NK-92 treated with Interleukin-12 subunit alpha and Interleukin-12 subunit beta, amount 100 ng/mL, for 24 hours (cell line): ENCODE measurements around the gene BORCS6.
"Not testable (repeated sequence)": the region's sequence is repeated elsewhere in the genome, so short reads cannot be mapped to it uniquely, and the experiment has no call there.

Experiments used
- DNase-seq: peaks from one replicate; lab custom pipeline; 2025; lab: John Stamatoyannopoulos, UW

BORCS6 gene

DNA sequence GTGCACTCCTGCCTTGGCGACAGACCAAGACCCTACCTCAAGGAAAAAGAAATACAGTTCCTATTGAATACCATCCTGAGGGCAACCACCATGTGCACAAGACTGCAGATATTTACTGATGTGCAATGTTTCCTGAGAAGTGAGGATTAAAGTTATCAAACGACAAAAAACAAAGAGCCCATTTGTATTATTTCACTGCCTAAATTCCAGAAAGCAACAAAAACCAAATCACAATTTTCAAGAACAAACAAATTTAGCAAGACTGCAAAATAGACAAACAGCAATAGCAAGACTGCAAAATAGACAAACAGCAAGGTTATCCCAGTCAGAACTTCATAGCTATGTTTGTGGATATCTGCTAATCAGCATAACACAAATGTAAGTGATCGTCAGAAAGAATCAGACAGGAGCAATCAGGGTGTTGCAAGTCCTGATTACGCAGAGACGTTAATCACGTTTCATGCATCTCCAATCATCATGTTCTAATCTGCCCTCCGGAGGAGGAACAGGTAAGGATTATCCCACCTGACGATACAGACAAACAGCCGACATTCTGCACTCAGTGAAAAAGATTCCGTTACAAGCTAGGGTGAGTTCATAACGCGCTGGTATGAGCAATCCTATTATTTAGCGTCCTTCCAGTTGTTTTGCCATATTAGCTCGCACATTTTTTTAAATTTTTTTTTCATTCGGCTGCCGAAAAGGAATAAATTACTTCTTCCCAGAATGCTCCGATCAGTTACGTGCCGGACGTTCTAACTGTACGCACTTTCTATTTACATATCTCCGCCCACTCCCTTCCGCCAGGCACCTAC lies 16.7 kb downstream of the BORCS6 start:
- DNase-seq = peak; percentile 40

DNA sequence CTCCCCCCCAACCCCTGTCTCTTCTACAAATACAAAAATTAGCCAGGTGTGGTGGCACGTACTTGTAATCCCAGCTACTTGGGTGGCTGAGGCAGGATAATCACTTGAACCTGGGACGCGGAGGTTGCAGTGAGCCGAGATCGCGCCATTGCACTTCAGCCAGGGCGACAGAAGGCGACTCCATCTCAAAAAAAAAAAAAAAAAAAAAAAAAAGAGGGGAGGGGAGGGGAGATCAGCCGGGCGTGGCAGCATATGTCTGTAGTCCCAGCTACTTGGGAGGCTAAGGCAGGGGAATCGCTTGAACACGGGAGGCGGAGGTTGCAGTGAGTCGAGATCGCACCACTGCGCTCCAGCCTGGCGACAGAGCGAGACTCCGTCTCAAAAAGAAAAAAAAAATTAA lies 19.8 kb downstream of the BORCS6 start:
- DNase-seq = not testable (repeated sequence)

- DNase-seq = no peak
Measured at GRCh38 chr17:8167526-8167925, 22.5 kb downstream of the BORCS6 start.

GRCh38 chr17:8166731-8167130 lies 23.2 kb downstream of the BORCS6 start:
- DNase-seq = no peak

DNA sequence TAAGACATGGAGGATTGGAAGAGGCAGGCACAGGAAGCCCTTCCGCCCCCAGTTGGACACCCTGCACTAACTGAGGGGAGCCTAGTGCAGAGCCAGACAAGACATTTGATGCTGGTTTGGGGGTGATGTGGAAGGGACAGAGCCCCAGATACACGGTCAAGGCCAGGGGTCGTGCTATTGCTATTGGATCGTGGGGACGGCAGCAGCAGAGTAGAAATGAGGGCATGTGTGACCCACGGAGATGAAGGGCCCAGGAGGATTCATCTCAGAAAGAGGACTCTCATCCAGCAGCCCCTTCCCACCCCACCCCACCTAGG lies 25.2 kb downstream of the BORCS6 start:
- no peak for DNase-seq

GRCh38 chr17:8163978-8164814 lies 25.8 kb downstream of the BORCS6 start:
- DNase-seq = no peak

- DNase-seq = no peak
Measured at GRCh38 chr17:8162997-8163977, 26.7 kb downstream of the BORCS6 start.

DNA sequence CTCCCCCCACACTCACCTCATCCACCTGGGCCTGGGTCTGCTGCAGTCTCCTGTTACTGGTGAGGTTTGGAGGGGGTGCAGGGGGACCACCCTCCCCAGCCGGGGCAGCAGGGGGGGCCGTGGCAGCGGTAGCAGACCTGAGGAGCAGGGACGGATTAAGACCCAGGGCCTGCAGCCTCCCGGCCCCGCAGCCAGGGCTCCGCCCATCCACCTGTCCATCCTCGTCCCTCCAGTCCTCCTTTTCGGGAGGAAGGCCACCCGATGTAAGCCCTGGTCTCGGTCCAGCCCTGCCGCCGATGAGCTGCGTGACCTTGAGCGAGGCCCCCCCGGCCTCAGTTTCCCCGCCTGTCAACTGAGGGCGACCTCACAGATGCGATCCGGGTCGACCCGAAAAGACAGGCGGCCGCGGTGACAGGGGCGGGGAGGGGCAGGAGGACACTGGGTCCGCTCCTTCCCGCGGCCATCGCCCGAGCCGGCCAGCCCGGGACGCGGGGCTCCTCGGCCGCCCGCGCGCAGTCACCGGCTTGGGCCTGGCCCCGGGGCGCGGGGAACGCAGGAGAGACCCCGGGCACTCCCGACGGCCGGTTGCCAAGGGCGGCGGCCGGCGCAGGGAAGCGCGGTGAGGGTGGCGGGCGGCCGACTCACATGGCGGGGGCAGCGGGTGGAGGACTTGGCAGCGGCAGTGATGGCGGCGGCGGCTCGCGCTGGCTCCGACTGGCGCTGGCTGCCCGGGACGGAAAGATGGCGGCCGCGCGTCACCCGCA lies 27.6 kb downstream of the BORCS6 start, which contains the start of gene VAMP2:
Gene VAMP2 (minus strand): TSS at position 716 of the 764 bp plus-strand sequence. CDS start 69 bp downstream, at position 647.
- DNase-seq = peak; percentile 48

DNA sequence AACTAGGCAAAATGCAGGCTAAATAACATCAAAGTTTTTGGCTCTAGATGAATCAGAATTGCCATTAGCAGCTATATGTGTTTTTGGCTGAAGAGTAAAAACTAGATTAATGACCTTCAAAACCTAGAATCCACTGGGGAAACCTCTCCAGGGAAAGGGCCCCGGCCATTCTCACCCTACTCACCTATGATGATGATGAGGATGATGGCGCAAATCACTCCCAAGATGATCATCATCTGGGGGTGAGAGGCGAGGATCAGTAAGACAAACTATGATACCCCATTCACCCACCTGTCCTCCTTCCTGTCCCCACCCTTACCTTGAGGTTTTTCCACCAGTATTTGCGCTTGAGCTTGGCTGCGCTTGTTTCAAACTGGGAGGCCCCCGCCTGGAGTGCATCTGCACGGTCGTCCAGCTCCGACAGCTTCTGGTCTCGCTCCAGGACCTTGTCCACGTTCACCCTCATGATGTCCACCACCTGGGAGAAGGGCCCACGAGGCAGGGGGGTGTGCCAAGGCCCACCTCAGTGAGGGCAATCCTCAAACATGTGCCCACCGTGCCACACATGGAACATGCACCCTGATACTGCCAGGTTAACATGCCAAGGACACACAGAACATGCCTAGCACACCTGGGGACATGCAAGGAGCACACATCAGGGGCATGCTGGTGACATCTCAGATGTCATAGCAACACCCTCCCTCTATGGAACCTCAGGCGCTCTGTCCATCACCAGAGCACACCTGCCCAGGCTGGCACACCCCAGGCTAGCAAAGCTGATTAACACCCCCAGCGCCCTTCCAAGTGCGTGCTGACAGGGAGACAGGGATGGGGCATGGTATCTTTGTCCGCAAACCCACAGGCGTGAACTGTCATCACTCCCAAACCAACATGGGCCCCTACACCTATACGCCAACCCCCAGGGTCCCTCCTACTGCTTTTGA lies 28.4 kb downstream of the BORCS6 start:
- DNase-seq = no peak

DNA sequence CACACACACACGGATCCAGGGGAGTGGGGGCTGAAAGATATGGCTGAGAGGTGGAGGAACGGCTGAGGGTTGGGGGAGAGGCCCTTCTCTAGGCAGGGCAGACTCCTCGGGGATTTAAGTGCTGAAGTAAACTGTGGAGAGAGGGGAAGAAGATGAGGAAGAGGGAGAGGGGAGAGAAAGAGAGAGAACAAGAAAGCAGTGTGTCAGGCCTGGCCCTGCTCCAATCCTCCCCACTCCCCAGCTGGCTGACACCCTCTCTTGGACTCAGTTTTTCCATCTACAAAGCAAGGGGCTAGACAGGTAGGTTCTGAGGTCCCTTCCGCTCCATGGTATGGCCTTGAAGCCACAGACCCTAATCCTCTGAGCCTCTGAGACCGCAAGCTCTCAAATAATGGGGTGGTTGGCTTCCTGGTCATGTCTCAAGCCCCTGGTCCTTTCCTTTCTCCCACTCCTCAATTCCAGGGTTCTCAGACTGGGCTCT lies 29.2 kb downstream of the BORCS6 start:
- DNase-seq = no peak

GRCh38 chr17:8160224-8160577 lies 29.8 kb downstream of the BORCS6 start:
- DNase-seq = no peak

GRCh38 chr17:8159459-8160223 lies 30.3 kb downstream of the BORCS6 start:
- no peak for DNase-seq

DNA sequence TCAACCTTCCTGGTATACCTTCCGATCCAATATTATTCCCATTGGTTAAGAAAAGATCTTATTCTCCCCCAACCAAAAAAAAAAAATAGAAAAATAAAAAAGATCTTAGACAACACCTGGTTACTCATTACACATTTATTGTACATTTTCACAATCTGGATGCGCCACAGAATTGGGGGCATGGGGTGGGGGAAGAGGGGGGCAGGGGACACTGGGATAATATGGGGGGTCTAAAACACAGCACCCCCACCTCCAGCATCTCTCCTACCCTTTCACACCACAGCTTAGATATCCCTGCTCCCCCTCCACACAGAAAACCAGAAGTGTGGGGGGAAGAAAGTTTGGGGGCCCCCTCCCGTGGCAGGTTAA lies 31.0 kb downstream of the BORCS6 start:
- DNase-seq = no peak

- DNase-seq = peak; percentile 65
Measured at GRCh38 chr17:8158267-8159031, 31.5 kb downstream of the BORCS6 start.

DNA sequence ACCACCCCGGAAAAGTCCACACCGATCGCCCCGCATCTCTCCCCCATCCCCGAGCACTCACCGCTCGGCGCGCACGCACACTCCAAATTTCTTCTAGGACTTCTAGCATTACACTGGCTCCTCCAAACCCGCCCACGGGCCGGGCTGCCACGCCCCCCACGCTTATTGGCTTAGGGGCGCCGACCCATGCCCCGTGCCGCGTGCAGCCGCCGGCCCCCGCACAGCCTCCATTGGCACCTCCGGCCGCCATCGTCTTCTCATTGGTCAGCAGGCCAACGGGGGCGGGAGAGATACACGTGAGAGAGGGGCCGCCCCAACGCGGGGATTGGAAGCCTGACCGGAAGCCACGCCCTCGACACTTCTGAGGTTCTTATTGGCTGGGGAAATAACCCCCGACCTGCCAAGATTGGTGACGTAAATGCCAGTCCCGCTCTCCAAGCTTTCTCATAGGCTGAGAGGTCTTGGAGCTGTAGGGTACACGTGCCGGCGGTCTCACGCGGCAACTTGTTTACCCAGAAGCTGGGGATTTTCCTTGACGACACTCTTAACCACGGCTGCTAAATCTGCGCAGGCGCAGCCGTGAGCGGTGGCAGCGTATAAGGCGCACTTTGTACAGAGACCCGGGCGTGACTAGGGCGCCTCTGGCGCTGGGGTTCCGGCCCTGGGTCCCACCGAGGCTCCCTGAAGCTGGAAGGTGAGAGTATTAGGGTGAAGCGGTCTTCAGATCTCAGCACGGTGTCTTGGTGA lies 33.6 kb downstream of the BORCS6 start:
- peak; percentile 95 for DNase-seq

GRCh38 chr17:8155996-8156245 lies 34.1 kb downstream of the BORCS6 start:
- DNase-seq = no peak

- DNase-seq = no peak
Measured at GRCh38 chr17:8155231-8155995, 34.6 kb downstream of the BORCS6 start.
